AG09319 (cell line): Measurements from ENCODE around the gene ADORA2B.
"Not testable (repeated sequence)": the region's sequence is repeated elsewhere in the genome, so short reads cannot be mapped to it uniquely, and the experiment has no call there.

Source experiments
- DNase-seq: peaks from one replicate; pipeline ENCODE4 v3.0.0-alpha.2; 2010; ENCODE audit warnings: low read depth; ENCODE audit errors: extremely low read depth
- CTCF ChIP-seq: IDR thresholded peaks from 2 replicates; pipeline ENCODE4 v1.5.1; 2011; ENCODE audit warnings: low read depth, mild to moderate bottlenecking, inconsistent platforms, low read length, moderate library complexity

Gene ADORA2B

GRCh38 chr17:15909481-15909991 lies 35.4 kb upstream of the ADORA2B start:
- no peak for DNase-seq
- no peak for TF ChIP-seq CTCF

- TF ChIP-seq CTCF: no peak
- DNase-seq: no peak
These were observed 34.1 kb upstream of the ADORA2B start for GRCh38 chr17:15910791-15911190.

- not testable (repeated sequence) for DNase-seq
These were observed 33.2 kb upstream of the ADORA2B start for GRCh38 chr17:15911701-15912100.

- no peak for TF ChIP-seq CTCF
- no peak for DNase-seq
These were observed 32.4 kb upstream of the ADORA2B start for GRCh38 chr17:15912416-15912955.

GRCh38 chr17:15913826-15914225 lies 31.1 kb upstream of the ADORA2B start:
- DNase-seq: no peak
- TF ChIP-seq CTCF: no peak

GRCh38 chr17:15914400-15915170 lies 30.3 kb upstream of the ADORA2B start:
- DNase-seq: peak; percentile 15
- no peak for TF ChIP-seq CTCF

- TF ChIP-seq CTCF: no peak
- no peak for DNase-seq
These were observed 29.0 kb upstream of the ADORA2B start for GRCh38 chr17:15915961-15916360.
